ENCODE measurements around the gene PCLAF. TPM values are rescaled to one million over a fixed set of nuclear protein-coding genes. Genes with fewer than 3 reads are reported as not detected.

Gene PCLAF
- total and polyA plus RNA-seq, 2 of the 13 experiments (the other 11 are each of a cell fraction or from before 2014, with no cell fraction given) = 98.6 to 98.9 TPM

GRCh38 chr15:64387562-64388168 lies 6.4 kb upstream of the PCLAF start, which contains the start of gene TRIP4 (continued):
- TF ChIP-seq SP140L (CRISPR knock-in tag; IDR thresholded peaks at IDR 0.05; ENCODE audit: borderline replicate concordance) (no peak), AKNA (CRISPR knock-in tag; IDR thresholded peaks at IDR 0.05; ENCODE audit: borderline replicate concordance) (peak; percentile 62; the same call in 1 of the 2 replicates), ZNF30 (CRISPR knock-in tag; IDR thresholded peaks at IDR 0.05) (no peak), ZNF772 (CRISPR knock-in tag; IDR thresholded peaks at IDR 0.05) (peak; percentile 97), GMEB2 (CRISPR knock-in tag; IDR thresholded peaks at IDR 0.05; ENCODE audit: low read depth) (no peak), RFX1 (IDR thresholded peaks at IDR 0.05) (no peak), ZNF614 (CRISPR knock-in tag; IDR thresholded peaks at IDR 0.05; ENCODE audit: borderline replicate concordance) (peak; percentile 96), KLF12 (CRISPR knock-in tag; IDR thresholded peaks at IDR 0.05; ENCODE audit: borderline replicate concordance) (peak; percentile 97), HNRNPK (IDR thresholded peaks at IDR 0.05; ENCODE audit: low read depth, low read length, poor library complexity, severe bottlenecking) (peak; percentile 80), ZNF10 (CRISPR knock-in tag; IDR thresholded peaks at IDR 0.05; ENCODE audit: borderline replicate concordance, low read depth) (no peak), SRF (IDR thresholded peaks at IDR 0.05; ENCODE audit: low read depth, low read length) (peak; percentile 78), FUBP1 (CRISPR knock-in tag; IDR thresholded peaks at IDR 0.05; ENCODE audit: borderline replicate concordance) (peak; percentile 86; the same call in 1 of the 2 replicates), ZNF577 (CRISPR knock-in tag; IDR thresholded peaks at IDR 0.05; ENCODE audit: borderline replicate concordance, low read depth) (no peak), MTA1 (CRISPR knock-in tag; IDR thresholded peaks at IDR 0.05; ENCODE audit: borderline replicate concordance) (peak; percentile 97), BATF2 (CRISPR knock-in tag; IDR thresholded peaks at IDR 0.05) (no peak), SUZ12 (IDR thresholded peaks at IDR 0.05; ENCODE audit: low read depth, low read length) (no peak), RFX3 (CRISPR knock-in tag; IDR thresholded peaks at IDR 0.05) (peak; percentile 48; the same call in 1 of the 2 replicates), CREB1 (IDR thresholded peaks at IDR 0.05) (peak; percentile 74), CREB1 (CRISPR knock-in tag; IDR thresholded peaks at IDR 0.05) (peak; percentile 85), FOXO1 (CRISPR knock-in tag; IDR thresholded peaks at IDR 0.05) (peak; percentile 90), TBX3 (IDR thresholded peaks at IDR 0.05; ENCODE audit: borderline replicate concordance) (peak; percentile 68), GTF3A (CRISPR knock-in tag; conservative IDR thresholded peaks at IDR 0.05) (peak; percentile 94)

Measured in HepG2 (cell line).